IPS-15b (cell line): ENCODE results near the gene XIRP2.

Source experiments
- H3K27me3 ChIP-seq: one replicate; pipeline ENCODE4 v1.6.1; 2013; ENCODE audit warnings: low read length; ENCODE audit not compliant: control insufficient read depth, insufficient read depth
- H3K36me3 ChIP-seq: one replicate; pipeline ENCODE4 v1.6.1; 2013; ENCODE audit warnings: low read length; ENCODE audit not compliant: control insufficient read depth, insufficient read depth
- H3K4me1 ChIP-seq: one replicate; pipeline ENCODE4 v1.6.1; 2013; ENCODE audit warnings: mild to moderate bottlenecking, low read length; ENCODE audit not compliant: control insufficient read depth, insufficient read depth
- H3K4me3 ChIP-seq: one replicate; pipeline ENCODE4 v1.5.1; 2013; ENCODE audit warnings: low read depth, low read length
- H3K9ac ChIP-seq: one replicate; pipeline ENCODE4 v1.6.1; 2013; ENCODE audit warnings: low read depth, mild to moderate bottlenecking, low read length
- H3K9me3 ChIP-seq: one replicate; pipeline ENCODE4 v1.6.1; 2013; ENCODE audit warnings: mild to moderate bottlenecking, low read length; ENCODE audit not compliant: control insufficient read depth, insufficient read depth

Gene XIRP2

GRCh38 chr2:167287212-167287611 lies 398.9 kb downstream of the XIRP2 start:
- H3K9me3 ChIP-seq: no peaks in the 10 kb centered on the region
- H3K4me3 ChIP-seq: no peak overlapping the region
- no peaks in the 10 kb centered on the region for H3K36me3 ChIP-seq
- H3K9ac ChIP-seq: no peak overlapping the region
- H3K4me1 ChIP-seq: peaks cover 17% of the 10 kb centered on the region
- H3K27me3 ChIP-seq: no peaks in the 10 kb centered on the region

GRCh38 chr2:167289651-167290410 lies 401.6 kb downstream of the XIRP2 start:
- Histone ChIP-seq H3K9me3 (no peaks in the 10 kb centered on the region), H3K4me1 (peaks cover 17% of the 10 kb centered on the region), H3K27me3 (no peaks in the 10 kb centered on the region), H3K4me3 (no peak overlapping the region), H3K9ac (no peak overlapping the region), H3K36me3 (no peaks in the 10 kb centered on the region)

- Histone ChIP-seq H3K9ac (peak within 1 kb of the TSS; percentile 74), H3K4me1 (peaks cover 25% of the 10 kb centered on the region), H3K36me3 (no peaks in the 10 kb centered on the region), H3K27me3 (no peaks in the 10 kb centered on the region), H3K4me3 (peak within 1 kb of the TSS; percentile 61), H3K9me3 (no peaks in the 10 kb centered on the region)
Measured at GRCh38 chr2:167292430-167293171, 404.3 kb downstream of the XIRP2 start, which contains the start of gene B3GALT1. B3GALT1 (plus strand) TSS chr2:167293001.

- Histone ChIP-seq H3K9me3 (no peaks in the 10 kb centered on the region), H3K4me1 (peaks cover 23% of the 10 kb centered on the region), H3K9ac (peak overlapping the region; percentile 61), H3K4me3 (peak overlapping the region; percentile 61), H3K27me3 (no peaks in the 10 kb centered on the region), H3K36me3 (no peaks in the 10 kb centered on the region)
Measured at GRCh38 chr2:167293172-167293781, 405.0 kb downstream of the XIRP2 start.

- Histone ChIP-seq H3K4me3 (peak overlapping the region; percentile 61), H3K36me3 (no peaks in the 10 kb centered on the region), H3K27me3 (no peaks in the 10 kb centered on the region), H3K9ac (peak overlapping the region; percentile 0), H3K9me3 (no peaks in the 10 kb centered on the region), H3K4me1 (peaks cover 23% of the 10 kb centered on the region)
Measured at GRCh38 chr2:167293943-167294775, 405.9 kb downstream of the XIRP2 start.

- H3K9ac ChIP-seq: no peak overlapping the region
- H3K4me3 ChIP-seq: peak overlapping the region; percentile 61
- no peaks in the 10 kb centered on the region for H3K9me3 ChIP-seq
- no peaks in the 10 kb centered on the region for H3K27me3 ChIP-seq
- H3K36me3 ChIP-seq: no peaks in the 10 kb centered on the region
- H3K4me1 ChIP-seq: peaks cover 23% of the 10 kb centered on the region
Measured at GRCh38 chr2:167294776-167295140, 406.5 kb downstream of the XIRP2 start.

GRCh38 chr2:167297292-167297691 lies 409.0 kb downstream of the XIRP2 start:
- peaks cover 15% of the 10 kb centered on the region for H3K4me1 ChIP-seq
- H3K9me3 ChIP-seq: no peaks in the 10 kb centered on the region
- H3K27me3 ChIP-seq: no peaks in the 10 kb centered on the region
- H3K9ac ChIP-seq: no peak overlapping the region
- no peaks in the 10 kb centered on the region for H3K36me3 ChIP-seq
- no peak overlapping the region for H3K4me3 ChIP-seq

- Histone ChIP-seq H3K4me1 (peaks cover 15% of the 10 kb centered on the region), H3K27me3 (no peaks in the 10 kb centered on the region), H3K9me3 (no peaks in the 10 kb centered on the region), H3K4me3 (no peak overlapping the region), H3K36me3 (no peaks in the 10 kb centered on the region), H3K9ac (no peak overlapping the region)
Measured at GRCh38 chr2:167298017-167298416, 409.7 kb downstream of the XIRP2 start.
